Fibroblast of mammary gland (primary cell): ENCODE measurements around the gene DAB2IP.

Experiments
- DNase-seq: peaks from one replicate; pipeline ENCODE4 v3.0.0-alpha.2; 2010; ENCODE audit warnings: low read depth
- H3K4me3 ChIP-seq: 2 replicates; pipeline ENCODE4 v1.5.1; 2011; ENCODE audit warnings: low read depth, mild to moderate bottlenecking, low read length, moderate library complexity; ENCODE audit not compliant: control insufficient read depth
- TF ChIP-seq, protein P1 (sequence below): conservative IDR thresholded peaks from 2 replicates; pipeline ENCODE4 v1.5.1; 2011; ENCODE audit warnings: low read depth, low read length, inconsistent platforms; ENCODE audit not compliant: control insufficient read depth, insufficient read depth

Gene DAB2IP

GRCh38 chr9:121807069-121807822 is 155.8 kb downstream of the DAB2IP start:
- TF ChIP-seq, protein P1, sequence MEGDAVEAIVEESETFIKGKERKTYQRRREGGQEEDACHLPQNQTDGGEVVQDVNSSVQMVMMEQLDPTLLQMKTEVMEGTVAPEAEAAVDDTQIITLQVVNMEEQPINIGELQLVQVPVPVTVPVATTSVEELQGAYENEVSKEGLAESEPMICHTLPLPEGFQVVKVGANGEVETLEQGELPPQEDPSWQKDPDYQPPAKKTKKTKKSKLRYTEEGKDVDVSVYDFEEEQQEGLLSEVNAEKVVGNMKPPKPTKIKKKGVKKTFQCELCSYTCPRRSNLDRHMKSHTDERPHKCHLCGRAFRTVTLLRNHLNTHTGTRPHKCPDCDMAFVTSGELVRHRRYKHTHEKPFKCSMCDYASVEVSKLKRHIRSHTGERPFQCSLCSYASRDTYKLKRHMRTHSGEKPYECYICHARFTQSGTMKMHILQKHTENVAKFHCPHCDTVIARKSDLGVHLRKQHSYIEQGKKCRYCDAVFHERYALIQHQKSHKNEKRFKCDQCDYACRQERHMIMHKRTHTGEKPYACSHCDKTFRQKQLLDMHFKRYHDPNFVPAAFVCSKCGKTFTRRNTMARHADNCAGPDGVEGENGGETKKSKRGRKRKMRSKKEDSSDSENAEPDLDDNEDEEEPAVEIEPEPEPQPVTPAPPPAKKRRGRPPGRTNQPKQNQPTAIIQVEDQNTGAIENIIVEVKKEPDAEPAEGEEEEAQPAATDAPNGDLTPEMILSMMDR: no peak
- H3K4me3 ChIP-seq: no peak overlapping the region
- DNase-seq: no peak

GRCh38 chr9:121807823-121808278 is 156.4 kb downstream of the DAB2IP start:
- no peak for DNase-seq
- TF ChIP-seq, protein P1: no peak
- H3K4me3 ChIP-seq: no peak overlapping the region

DNA sequence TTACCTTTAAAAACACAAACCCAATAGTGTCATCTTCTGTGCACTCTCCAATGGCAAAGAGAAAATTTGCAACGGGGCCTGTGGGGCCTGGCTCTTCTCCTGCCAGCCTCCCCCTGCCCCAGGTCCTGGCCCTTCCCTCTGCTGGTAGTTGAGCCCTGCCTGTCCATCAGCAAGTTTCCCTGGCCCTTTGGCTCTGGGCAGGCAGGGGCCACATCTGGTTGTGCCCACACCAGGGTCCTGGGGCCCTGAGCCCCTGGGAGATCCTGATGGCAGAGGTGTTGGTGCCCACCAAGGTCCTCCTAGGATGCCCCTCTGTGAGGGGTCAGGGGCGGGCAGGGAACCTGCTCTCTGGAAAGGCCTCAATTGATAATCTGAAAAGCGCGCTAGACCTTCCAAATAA is 157.3 kb downstream of the DAB2IP start:
- no peak overlapping the region for H3K4me3 ChIP-seq
- no peak for DNase-seq
- TF ChIP-seq, protein P1: no peak

- no peak overlapping the region for H3K4me3 ChIP-seq
- TF ChIP-seq, protein P1: no peak
- no peak for DNase-seq
Measured at GRCh38 chr9:121809356-121810050, 158.1 kb downstream of the DAB2IP start.

- TF ChIP-seq, protein P1: no peak
- DNase-seq: no peak
- H3K4me3 ChIP-seq: no peak overlapping the region
Measured at GRCh38 chr9:121810489-121810888, 159.1 kb downstream of the DAB2IP start.

DNA sequence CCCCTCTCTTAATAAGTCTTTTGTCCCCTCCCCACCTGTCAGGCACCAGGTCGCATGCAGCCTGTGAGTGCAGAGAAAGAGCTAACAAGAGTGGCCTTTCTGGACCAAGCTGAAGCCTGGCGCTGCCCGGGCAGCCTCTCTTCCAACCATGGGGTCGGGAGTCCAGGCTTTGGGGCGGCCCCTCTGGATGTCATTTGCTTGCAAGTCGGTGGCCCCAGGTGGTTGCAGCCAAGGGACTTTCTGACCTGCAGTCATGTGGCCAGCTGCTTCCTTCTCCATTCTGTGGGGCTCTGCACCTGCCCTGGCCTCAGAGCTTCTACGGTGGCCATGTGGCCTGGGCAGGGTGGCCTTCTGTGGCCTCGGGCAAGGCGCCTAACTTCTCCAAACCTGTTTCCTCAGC is 159.7 kb downstream of the DAB2IP start:
- DNase-seq: no peak
- no peak overlapping the region for H3K4me3 ChIP-seq
- TF ChIP-seq, protein P1: no peak
